ENCODE data around the gene CAMK1G. TPM values are rescaled to one million over a fixed set of nuclear protein-coding genes. Genes with fewer than 3 reads are reported as not detected.

The CAMK1G gene
- total and polyA plus RNA-seq, 2 of the 4 experiments (the other 2 are of a cell fraction) = 0.72 to 1.8 TPM

- H2AK9ac ChIP-seq (replicated peaks; ENCODE audit: low read depth, low read length, poor library complexity) = peak overlapping the region; percentile 82
- ATAC-seq (ENCODE audit: low read depth) = peak; percentile 75
- peak overlapping the region; percentile 62 for H3K14ac ChIP-seq (replicated peaks; ENCODE audit: low read depth, low read length)
- intact Hi-C loops (cut with micrococcal nuclease) = loop anchor here (5.0 kb wide), 1 partner anchor 98 kb away; no protein-coding TSS in a partner anchor
- 8% methylated on average over 2 of the region's 6 CpGs; no CpG with 5 or more reads in 1 of the 2 experiments for WGBS, 2 experiments (ENCODE audit: extremely low coverage in 2 of 2, insufficient read length in 1 of 2)
- BruUV-seq (replicated peaks) = no TSS peak
- no peaks in the 10 kb centered on the region; the same call in 1 of the 2 replicates for H3K27me3 ChIP-seq (ENCODE audit: control insufficient read depth, insufficient read depth, low read length)
- H3K18ac ChIP-seq (ENCODE audit: low read depth, low read length) = peak overlapping the region; percentile 72
- peak overlapping the region; percentile 26; the same call in 1 of the 2 replicates for H3K9ac ChIP-seq (ENCODE audit: low read depth, low read length)
- peak overlapping the region; percentile 82 for H4K91ac ChIP-seq (ENCODE audit: insufficient read depth, low read depth, low read length)
- H4K5ac ChIP-seq (ENCODE audit: low read depth, low read length) = peak overlapping the region; percentile 46; the same call in 1 of the 2 replicates
- H3K4ac ChIP-seq (ENCODE audit: low read depth, low read length) = peak overlapping the region; percentile 75
- peaks cover 27% of the 10 kb centered on the region for H3K9me1 ChIP-seq (ENCODE audit: insufficient read depth, low read length)
- peak overlapping the region; percentile 34 to 67; a peak in 3 of 4 replicates for H4K8ac ChIP-seq (ENCODE audit: low read depth in 2 of 2, low read length in 2 of 2)
- H3K4me1 ChIP-seq (ENCODE audit: control insufficient read depth, insufficient read depth, low read length) = peaks cover 25% of the 10 kb centered on the region
- POLR2A ChIA-PET (ENCODE audit: unreplicated experiment) = no interaction called here
- in situ Hi-C loops (cut with MboI; ENCODE audit: low sequenced_read_pairs) = no loop called here
- CTCF ChIA-PET = interaction anchor here (0.8 to 1.1 kb wide), 5 partner anchors 21 to 99 kb away, joined by 3 to 11 read pairs (median 4); no protein-coding TSS in a partner anchor
- H2AK5ac ChIP-seq (ENCODE audit: low read depth, low read length) = peak overlapping the region; percentile 90
- H3K36me3 ChIP-seq (ENCODE audit: control insufficient read depth, insufficient read depth, low read length) = no peaks in the 10 kb centered on the region
- no peak for TF ChIP-seq CTCF (conservative IDR thresholded peaks at IDR 0.05; ENCODE audit: low read depth, low read length)
- TF ChIP-seq BHLHE40 (IDR thresholded peaks at IDR 0.05; ENCODE audit: low read depth, low read length) = 0 out of 2 replicates have a peak, but pooled peaks have one; percentile 8
- peak; percentile 66 for TF ChIP-seq FOS (IDR thresholded peaks at IDR 0.05; ENCODE audit: low read depth, low read length)
- H3K9me3 ChIP-seq (ENCODE audit: control insufficient read depth, insufficient read depth, low read length) = no peaks in the 10 kb centered on the region
- H2BK20ac ChIP-seq (ENCODE audit: low read depth, low read length) = peak overlapping the region; percentile 81
- 0 out of 2 replicates have a peak overlapping the region, but pooled peaks have one; percentile 7 for H3K56ac ChIP-seq (ENCODE audit: extremely low read depth, insufficient read depth, low read length)
- H3K27ac ChIP-seq (ENCODE audit: insufficient read depth, low read length) = peak overlapping the region; percentile 84
- no peak overlapping the region for H3K4me3 ChIP-seq (ENCODE audit: insufficient read depth, low read depth, low read length)
- H2BK5ac ChIP-seq (ENCODE audit: low read depth, low read length, poor library complexity, severe bottlenecking) = peak overlapping the region; percentile 48
- peak overlapping the region; percentile 42; the same call in 2 of the 3 replicates for H2BK15ac ChIP-seq (ENCODE audit: low read depth, low read length)
- H4K20me1 ChIP-seq (ENCODE audit: insufficient read depth, low read length) = no peaks in the 10 kb centered on the region
- 0 out of 2 replicates have a peak overlapping the region, but pooled peaks have one; percentile 44 for H3K23ac ChIP-seq (ENCODE audit: low read depth, low read length)
- dilution Hi-C loops (cut with HindIII; ENCODE audit: low sequenced_read_pairs, unreplicated experiment) = no loop called here
- peak overlapping the region; percentile 57 for H3K4me2 ChIP-seq (ENCODE audit: low read depth, low read length)
- peak overlapping the region; percentile 74 for H2AFZ ChIP-seq (replicated peaks; ENCODE audit: low read length, poor library complexity)
- H2BK120ac ChIP-seq (ENCODE audit: low read depth, low read length) = peak overlapping the region; percentile 85
- peak; percentile 96 for DNase-seq
- H3K79me1 ChIP-seq (ENCODE audit: low read depth in 1 of 2, low read length in 2 of 2) = no peaks in the 10 kb centered on the region
Observed at GRCh38 chr1:209648931-209649776, 65.6 kb downstream of the CAMK1G start.

Data from IMR-90 (cell line).